Measurements from ENCODE around the gene ZNF215. TPM values are rescaled to one million over a fixed set of nuclear protein-coding genes. Genes with fewer than 3 reads are reported as not detected.

Gene ZNF215
- polyA plus RNA-seq, 3 donors = 0.08 TPM; not detected in 2

DNA sequence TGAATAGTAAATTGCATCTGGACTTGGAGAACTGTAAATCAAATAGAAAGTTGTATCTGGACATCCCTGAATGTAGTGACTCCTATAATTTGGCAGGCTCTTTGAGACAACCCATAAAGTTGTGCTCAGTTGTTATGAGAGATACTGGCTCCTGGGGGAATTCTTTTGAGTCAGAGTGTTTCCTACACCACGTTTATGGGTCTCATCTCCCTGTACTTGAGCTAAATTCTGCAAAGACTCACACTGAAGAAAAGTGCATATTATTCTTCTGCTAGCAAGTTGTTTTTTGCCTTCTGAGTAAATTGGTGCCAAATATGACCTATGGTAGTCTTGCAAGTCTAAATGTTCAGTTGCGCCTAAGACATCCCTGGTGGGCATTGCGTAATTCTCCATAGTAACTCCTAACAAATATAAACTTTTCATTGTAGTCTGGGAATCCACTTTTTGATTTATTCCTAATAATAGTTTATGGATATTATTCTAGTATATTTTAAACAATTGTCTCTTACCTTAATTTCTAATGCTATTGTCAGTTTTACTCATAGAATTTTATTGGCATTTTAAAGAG lies 5.0 kb downstream of the ZNF215 start:
- TF ChIP-seq, protein P1, sequence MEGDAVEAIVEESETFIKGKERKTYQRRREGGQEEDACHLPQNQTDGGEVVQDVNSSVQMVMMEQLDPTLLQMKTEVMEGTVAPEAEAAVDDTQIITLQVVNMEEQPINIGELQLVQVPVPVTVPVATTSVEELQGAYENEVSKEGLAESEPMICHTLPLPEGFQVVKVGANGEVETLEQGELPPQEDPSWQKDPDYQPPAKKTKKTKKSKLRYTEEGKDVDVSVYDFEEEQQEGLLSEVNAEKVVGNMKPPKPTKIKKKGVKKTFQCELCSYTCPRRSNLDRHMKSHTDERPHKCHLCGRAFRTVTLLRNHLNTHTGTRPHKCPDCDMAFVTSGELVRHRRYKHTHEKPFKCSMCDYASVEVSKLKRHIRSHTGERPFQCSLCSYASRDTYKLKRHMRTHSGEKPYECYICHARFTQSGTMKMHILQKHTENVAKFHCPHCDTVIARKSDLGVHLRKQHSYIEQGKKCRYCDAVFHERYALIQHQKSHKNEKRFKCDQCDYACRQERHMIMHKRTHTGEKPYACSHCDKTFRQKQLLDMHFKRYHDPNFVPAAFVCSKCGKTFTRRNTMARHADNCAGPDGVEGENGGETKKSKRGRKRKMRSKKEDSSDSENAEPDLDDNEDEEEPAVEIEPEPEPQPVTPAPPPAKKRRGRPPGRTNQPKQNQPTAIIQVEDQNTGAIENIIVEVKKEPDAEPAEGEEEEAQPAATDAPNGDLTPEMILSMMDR (IDR thresholded peaks at IDR 0.05) = no peak
- H3K36me3 Mint-ChIP-seq = no peaks in the 10 kb centered on the region
- Histone ChIP-seq H3K9me3 (replicated peaks in 1 of 2; ENCODE audit: control insufficient read depth in 1 of 2, insufficient read depth in 1 of 2, low read length in 2 of 2) (no peaks in the 10 kb centered on the region), H4K20me1 (ENCODE audit: insufficient read depth, low read length) (no peaks in the 10 kb centered on the region), H3K36me3 (replicated peaks in 1 of 2; ENCODE audit: control insufficient read depth in 1 of 2, insufficient read depth in 2 of 2, low read length in 2 of 2) (no peaks in the 10 kb centered on the region), H3K9ac (ENCODE audit: insufficient read depth, low read length, poor library complexity, severe bottlenecking) (no peak overlapping the region), H3K4me1 (ENCODE audit: control insufficient read depth in 1 of 2, insufficient read depth in 2 of 2, low read length in 2 of 2) (peaks cover 11% of the 10 kb centered on the region in 2 donors), H3K4me3 (replicated peaks in 1 of 3; ENCODE audit: low read depth in 2 of 3, low read length in 3 of 3) (no peak overlapping the region), H3K4me2 (replicated peaks; ENCODE audit: extremely low read depth, low read length, poor library complexity, severe bottlenecking) (no peak overlapping the region), H3K27me3 (ENCODE audit: control insufficient read depth in 2 of 2, insufficient read depth in 2 of 2, low read length in 2 of 2) (peaks cover 0 to 13% of the 10 kb centered on the region in 2 donors), H3K79me2 (ENCODE audit: insufficient read depth, low read length) (no peaks in the 10 kb centered on the region), H2AFZ (ENCODE audit: insufficient read depth, low read depth, low read length, poor library complexity, severe bottlenecking) (no peak overlapping the region), H3K27ac (ENCODE audit: low read depth in 1 of 2, low read length in 2 of 2) (no peak overlapping the region)
- peaks cover 7 to 15% (median 9%) of the 10 kb centered on the region in 3 donors for H3K27me3 Mint-ChIP-seq (ENCODE audit: low read depth in 3 of 3)
- DNase-seq = no peak
- WGBS (ENCODE audit: insufficient coverage) = no CpG with 5 or more reads among the region's 3 CpGs
- H3K9me3 Mint-ChIP-seq = peaks cover 0 to 9% (median 0%) of the 10 kb centered on the region in 7 donors
- intact Hi-C loops (cut with micrococcal nuclease) = no loop called here
- no peak overlapping the region for H3K4me3 Mint-ChIP-seq
- no peak overlapping the region for H3K27ac Mint-ChIP-seq
- peaks cover 15% of the 10 kb centered on the region for H3K4me1 Mint-ChIP-seq

DNA sequence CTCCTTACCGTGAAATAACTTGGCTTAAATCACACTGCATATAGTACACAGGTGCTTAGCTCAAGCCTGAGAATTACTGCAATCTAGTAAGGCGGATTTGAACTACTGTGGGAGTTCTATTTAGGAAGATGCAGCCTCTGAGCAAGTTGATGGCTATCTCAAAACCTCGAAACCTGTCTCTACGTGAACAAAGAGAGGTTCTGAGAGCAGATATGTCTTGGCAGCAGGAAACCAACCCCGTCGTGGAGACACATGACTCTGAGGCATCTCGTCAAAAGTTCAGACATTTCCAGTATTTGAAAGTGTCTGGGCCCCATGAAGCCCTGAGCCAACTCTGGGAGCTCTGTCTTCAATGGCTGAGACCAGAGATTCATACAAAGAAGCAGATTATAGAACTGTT lies 5.9 kb downstream of the ZNF215 start:
- no peak overlapping the region for H3K4me3 Mint-ChIP-seq
- H3K4me1 ChIP-seq (ENCODE audit: control insufficient read depth in 1 of 2, insufficient read depth in 2 of 2, low read length in 2 of 2) = peaks cover 2 to 3% of the 10 kb centered on the region in 2 donors
- H3K79me2 ChIP-seq (ENCODE audit: insufficient read depth, low read length) = no peaks in the 10 kb centered on the region
- TF ChIP-seq, protein P1 (IDR thresholded peaks at IDR 0.05) = no peak
- peaks cover 2 to 7% (median 6%) of the 10 kb centered on the region in 3 donors for H3K27me3 Mint-ChIP-seq (ENCODE audit: low read depth in 3 of 3)
- H3K36me3 ChIP-seq (replicated peaks in 1 of 2; ENCODE audit: control insufficient read depth in 1 of 2, insufficient read depth in 2 of 2, low read length in 2 of 2) = no peaks in the 10 kb centered on the region
- H3K4me1 Mint-ChIP-seq = peaks cover 6% of the 10 kb centered on the region
- H3K36me3 Mint-ChIP-seq = no peaks in the 10 kb centered on the region
- H3K27ac Mint-ChIP-seq = no peak overlapping the region
- no peaks in the 10 kb centered on the region for H3K9me3 ChIP-seq (replicated peaks in 1 of 2; ENCODE audit: control insufficient read depth in 1 of 2, insufficient read depth in 1 of 2, low read length in 2 of 2)
- no peak overlapping the region for H3K27ac ChIP-seq (ENCODE audit: low read depth in 1 of 2, low read length in 2 of 2)
- H3K4me2 ChIP-seq (replicated peaks; ENCODE audit: extremely low read depth, low read length, poor library complexity, severe bottlenecking) = no peak overlapping the region
- H4K20me1 ChIP-seq (ENCODE audit: insufficient read depth, low read length) = no peaks in the 10 kb centered on the region
- no peak overlapping the region for H2AFZ ChIP-seq (ENCODE audit: insufficient read depth, low read depth, low read length, poor library complexity, severe bottlenecking)
- peaks cover 0 to 4% (median 0%) of the 10 kb centered on the region in 7 donors for H3K9me3 Mint-ChIP-seq
- no peak overlapping the region for H3K4me3 ChIP-seq (replicated peaks in 1 of 3; ENCODE audit: low read depth in 2 of 3, low read length in 3 of 3)
- H3K27me3 ChIP-seq (ENCODE audit: control insufficient read depth in 2 of 2, insufficient read depth in 2 of 2, low read length in 2 of 2) = peaks cover 0 to 4% of the 10 kb centered on the region in 2 donors
- 87% methylated on average over 6 of the region's 7 CpGs for WGBS (ENCODE audit: insufficient coverage)
- H3K9ac ChIP-seq (ENCODE audit: insufficient read depth, low read length, poor library complexity, severe bottlenecking) = no peak overlapping the region
- DNase-seq = no peak
- intact Hi-C loops (cut with micrococcal nuclease) = no loop called here
